Measurements from ENCODE around the gene CWC27.

CWC27 gene

DNA sequence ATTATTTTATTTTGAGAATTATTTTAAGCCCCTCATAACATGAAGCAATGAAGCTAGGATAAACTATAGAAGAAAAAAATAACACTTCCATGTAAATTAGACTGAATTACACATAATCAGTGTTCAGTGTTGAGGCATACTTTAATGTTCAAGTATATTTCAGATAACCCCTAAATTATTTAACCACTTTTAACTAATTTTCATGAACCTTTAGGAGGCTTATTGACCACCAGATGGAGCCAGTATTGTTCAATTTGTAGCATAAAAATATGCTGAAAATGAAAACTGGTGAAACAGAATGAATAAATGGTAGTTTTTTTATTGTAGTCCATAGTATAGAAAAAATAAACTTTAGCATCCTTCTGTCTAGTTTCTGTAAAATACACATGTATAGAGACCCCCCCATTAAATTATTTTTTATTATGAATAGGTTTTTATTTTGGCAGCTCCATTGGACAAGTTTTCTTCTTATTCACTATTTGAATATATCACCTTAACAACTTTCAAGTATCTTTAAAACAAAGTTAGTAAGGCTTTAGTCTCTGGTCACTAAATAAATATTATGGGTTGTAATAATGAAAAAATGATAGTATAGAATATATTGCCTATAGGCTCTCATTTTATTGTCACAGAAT, 190.1 kb downstream of the CWC27 start:
- no peaks in the 10 kb centered on the region for H3K27me3 ChIP-seq (ENCODE audit: control insufficient read depth in 2 of 2, insufficient read depth in 2 of 2, low read length in 2 of 2)
- no peak overlapping the region for H3K9ac ChIP-seq (ENCODE audit: low read depth in 1 of 2, low read length in 2 of 2)
- H3K4me1 ChIP-seq (ENCODE audit: control insufficient read depth in 2 of 2, insufficient read depth in 2 of 2, low read length in 2 of 2) = no peaks in the 10 kb centered on the region
- no peaks in the 10 kb centered on the region for H3K9me3 ChIP-seq (ENCODE audit: control insufficient read depth in 2 of 2, low read length in 2 of 2)
- H3K36me3 ChIP-seq (ENCODE audit: control insufficient read depth in 2 of 2, insufficient read depth in 2 of 2, low read length in 2 of 2) = no peaks in the 10 kb centered on the region
- H3K4me3 ChIP-seq (ENCODE audit: low read length in 2 of 2) = no peak overlapping the region
- no peak overlapping the region for H3K27ac ChIP-seq (ENCODE audit: low read depth in 2 of 2, low read length in 2 of 2)

DNA sequence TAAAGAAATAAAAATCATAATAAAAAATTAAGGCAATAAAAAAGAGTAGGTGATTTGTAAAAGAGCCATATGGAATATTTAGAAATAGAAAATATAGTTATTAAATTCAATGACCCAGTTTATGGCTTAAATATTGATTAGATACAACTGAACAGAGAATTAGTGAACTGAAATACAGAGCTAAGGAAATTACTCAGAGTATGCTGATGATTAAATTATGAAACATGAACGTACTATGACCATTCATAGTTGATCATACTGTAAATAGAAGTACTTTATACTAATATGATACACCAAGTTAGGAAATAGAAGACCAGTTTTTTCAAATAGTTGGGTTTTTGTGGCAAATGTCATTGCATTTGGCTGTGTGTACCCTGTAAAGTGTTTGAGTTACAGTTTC, 194.5 kb downstream of the CWC27 start:
- no peaks in the 10 kb centered on the region for H3K27me3 ChIP-seq (ENCODE audit: control insufficient read depth in 2 of 2, insufficient read depth in 2 of 2, low read length in 2 of 2)
- H3K27ac ChIP-seq (ENCODE audit: low read depth in 2 of 2, low read length in 2 of 2) = no peak overlapping the region
- no peak overlapping the region for H3K4me3 ChIP-seq (ENCODE audit: low read length in 2 of 2)
- no peaks in the 10 kb centered on the region for H3K4me1 ChIP-seq (ENCODE audit: control insufficient read depth in 2 of 2, insufficient read depth in 2 of 2, low read length in 2 of 2)
- H3K36me3 ChIP-seq (ENCODE audit: control insufficient read depth in 2 of 2, insufficient read depth in 2 of 2, low read length in 2 of 2) = no peaks in the 10 kb centered on the region
- no peak overlapping the region for H3K9ac ChIP-seq (ENCODE audit: low read depth in 1 of 2, low read length in 2 of 2)
- H3K9me3 ChIP-seq (ENCODE audit: control insufficient read depth in 2 of 2, low read length in 2 of 2) = no peaks in the 10 kb centered on the region

GRCh38 chr5:64968591-64969110, 199.9 kb downstream of the CWC27 start:
- peaks cover 0 to 3% of the 10 kb centered on the region in 2 donors for H3K4me1 ChIP-seq (ENCODE audit: control insufficient read depth in 2 of 2, insufficient read depth in 2 of 2, low read length in 2 of 2)
- H3K36me3 ChIP-seq (ENCODE audit: control insufficient read depth in 2 of 2, insufficient read depth in 2 of 2, low read length in 2 of 2) = no peaks in the 10 kb centered on the region
- H3K27ac ChIP-seq (ENCODE audit: low read depth in 2 of 2, low read length in 2 of 2) = no peak overlapping the region
- H3K27me3 ChIP-seq (ENCODE audit: control insufficient read depth in 2 of 2, insufficient read depth in 2 of 2, low read length in 2 of 2) = no peaks in the 10 kb centered on the region
- H3K9me3 ChIP-seq (ENCODE audit: control insufficient read depth in 2 of 2, low read length in 2 of 2) = no peaks in the 10 kb centered on the region
- no peak overlapping the region for H3K4me3 ChIP-seq (ENCODE audit: low read length in 2 of 2)
- H3K9ac ChIP-seq (ENCODE audit: low read depth in 1 of 2, low read length in 2 of 2) = no peak overlapping the region

DNA sequence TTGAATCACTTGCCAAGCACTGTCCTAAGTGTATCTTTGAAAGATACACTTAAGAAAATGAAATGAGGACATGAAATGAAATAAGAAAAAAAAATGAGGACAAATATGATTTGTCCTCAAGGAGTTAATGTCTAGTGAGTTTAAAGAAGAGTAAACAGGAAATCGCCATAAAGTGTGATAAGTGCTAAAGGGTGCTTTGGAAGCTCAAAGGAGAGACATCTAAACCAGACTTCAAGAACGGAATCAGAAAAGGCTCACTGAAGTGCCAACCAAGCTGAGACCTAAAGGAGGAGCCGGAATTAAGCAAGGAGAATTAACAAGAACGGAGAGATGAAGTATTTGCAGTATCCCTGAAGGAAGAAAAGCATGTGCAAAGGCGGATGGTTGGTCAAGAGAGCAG, 200.8 kb downstream of the CWC27 start:
- Histone ChIP-seq H3K27ac (ENCODE audit: low read depth in 2 of 2, low read length in 2 of 2) (no peak overlapping the region), H3K9me3 (ENCODE audit: control insufficient read depth in 2 of 2, low read length in 2 of 2) (no peaks in the 10 kb centered on the region), H3K4me1 (ENCODE audit: control insufficient read depth in 2 of 2, insufficient read depth in 2 of 2, low read length in 2 of 2) (peaks cover 0 to 3% of the 10 kb centered on the region in 2 donors), H3K27me3 (ENCODE audit: control insufficient read depth in 2 of 2, insufficient read depth in 2 of 2, low read length in 2 of 2) (no peaks in the 10 kb centered on the region), H3K36me3 (ENCODE audit: control insufficient read depth in 2 of 2, insufficient read depth in 2 of 2, low read length in 2 of 2) (no peaks in the 10 kb centered on the region), H3K9ac (ENCODE audit: low read depth in 1 of 2, low read length in 2 of 2) (no peak overlapping the region), H3K4me3 (ENCODE audit: low read length in 2 of 2) (peak overlapping the region in 1 of 2 donors; percentile 0)

- no peaks in the 10 kb centered on the region for H3K9me3 ChIP-seq (ENCODE audit: control insufficient read depth in 2 of 2, low read length in 2 of 2)
- peaks cover 0 to 3% of the 10 kb centered on the region in 2 donors for H3K4me1 ChIP-seq (ENCODE audit: control insufficient read depth in 2 of 2, insufficient read depth in 2 of 2, low read length in 2 of 2)
- no peak overlapping the region for H3K9ac ChIP-seq (ENCODE audit: low read depth in 1 of 2, low read length in 2 of 2)
- no peaks in the 10 kb centered on the region for H3K36me3 ChIP-seq (ENCODE audit: control insufficient read depth in 2 of 2, insufficient read depth in 2 of 2, low read length in 2 of 2)
- no peaks in the 10 kb centered on the region for H3K27me3 ChIP-seq (ENCODE audit: control insufficient read depth in 2 of 2, insufficient read depth in 2 of 2, low read length in 2 of 2)
- no peak overlapping the region for H3K4me3 ChIP-seq (ENCODE audit: low read length in 2 of 2)
- H3K27ac ChIP-seq (ENCODE audit: low read depth in 2 of 2, low read length in 2 of 2) = no peak overlapping the region
Measured at GRCh38 chr5:64971513-64971912, 202.8 kb downstream of the CWC27 start.

- Histone ChIP-seq H3K4me3 (ENCODE audit: low read length in 2 of 2) (no peak overlapping the region), H3K4me1 (ENCODE audit: control insufficient read depth in 2 of 2, insufficient read depth in 2 of 2, low read length in 2 of 2) (peaks cover 0 to 3% of the 10 kb centered on the region in 2 donors), H3K27me3 (ENCODE audit: control insufficient read depth in 2 of 2, insufficient read depth in 2 of 2, low read length in 2 of 2) (no peaks in the 10 kb centered on the region), H3K9me3 (ENCODE audit: control insufficient read depth in 2 of 2, low read length in 2 of 2) (no peaks in the 10 kb centered on the region), H3K36me3 (ENCODE audit: control insufficient read depth in 2 of 2, insufficient read depth in 2 of 2, low read length in 2 of 2) (no peaks in the 10 kb centered on the region), H3K9ac (ENCODE audit: low read depth in 1 of 2, low read length in 2 of 2) (no peak overlapping the region), H3K27ac (ENCODE audit: low read depth in 2 of 2, low read length in 2 of 2) (no peak overlapping the region)
Measured at GRCh38 chr5:64971990-64972389, 203.3 kb downstream of the CWC27 start.

DNA sequence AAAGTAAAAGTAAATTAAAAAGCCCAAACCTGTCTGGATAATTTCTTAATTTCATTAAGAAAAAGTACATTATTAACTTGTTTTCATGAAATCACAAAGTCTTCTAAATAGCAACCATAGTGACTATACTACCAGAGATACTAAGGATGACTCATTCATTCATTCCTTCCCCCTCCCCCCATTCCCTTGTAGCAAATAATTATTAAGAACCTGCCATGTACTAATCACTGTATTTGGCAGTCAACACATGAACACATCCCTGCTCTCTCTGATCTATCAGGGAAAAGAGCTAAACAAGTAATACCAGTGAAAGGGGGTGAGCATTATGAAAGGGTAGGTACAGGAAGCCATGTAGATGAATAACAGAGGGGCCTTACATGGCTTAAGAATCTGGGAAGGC, 203.9 kb downstream of the CWC27 start:
- H3K9ac ChIP-seq (ENCODE audit: low read depth in 1 of 2, low read length in 2 of 2) = no peak overlapping the region
- peaks cover 0 to 3% of the 10 kb centered on the region in 2 donors for H3K4me1 ChIP-seq (ENCODE audit: control insufficient read depth in 2 of 2, insufficient read depth in 2 of 2, low read length in 2 of 2)

GRCh38 chr5:64973215-64973614, 204.5 kb downstream of the CWC27 start:
- peaks cover 0 to 3% of the 10 kb centered on the region in 2 donors for H3K4me1 ChIP-seq (ENCODE audit: control insufficient read depth in 2 of 2, insufficient read depth in 2 of 2, low read length in 2 of 2)
- H3K4me3 ChIP-seq (ENCODE audit: low read length in 2 of 2) = no peak overlapping the region
- no peak overlapping the region for H3K9ac ChIP-seq (ENCODE audit: low read depth in 1 of 2, low read length in 2 of 2)
- H3K36me3 ChIP-seq (ENCODE audit: control insufficient read depth in 2 of 2, insufficient read depth in 2 of 2, low read length in 2 of 2) = peaks cover 2 to 3% of the 10 kb centered on the region in 2 donors
- H3K27ac ChIP-seq (ENCODE audit: low read depth in 2 of 2, low read length in 2 of 2) = no peak overlapping the region
- no peaks in the 10 kb centered on the region for H3K9me3 ChIP-seq (ENCODE audit: control insufficient read depth in 2 of 2, low read length in 2 of 2)
- no peaks in the 10 kb centered on the region for H3K27me3 ChIP-seq (ENCODE audit: control insufficient read depth in 2 of 2, insufficient read depth in 2 of 2, low read length in 2 of 2)

More for the DNA sequence above, 203.9 kb downstream of the CWC27 start:
- H3K36me3 ChIP-seq (ENCODE audit: control insufficient read depth in 2 of 2, insufficient read depth in 2 of 2, low read length in 2 of 2) = no peaks in the 10 kb centered on the region
- no peak overlapping the region for H3K27ac ChIP-seq (ENCODE audit: low read depth in 2 of 2, low read length in 2 of 2)
- no peaks in the 10 kb centered on the region for H3K9me3 ChIP-seq (ENCODE audit: control insufficient read depth in 2 of 2, low read length in 2 of 2)
- H3K4me3 ChIP-seq (ENCODE audit: low read length in 2 of 2) = no peak overlapping the region
- H3K27me3 ChIP-seq (ENCODE audit: control insufficient read depth in 2 of 2, insufficient read depth in 2 of 2, low read length in 2 of 2) = no peaks in the 10 kb centered on the region

- Histone ChIP-seq H3K9ac (ENCODE audit: low read depth in 1 of 2, low read length in 2 of 2) (no peak overlapping the region), H3K4me1 (ENCODE audit: control insufficient read depth in 2 of 2, insufficient read depth in 2 of 2, low read length in 2 of 2) (no peaks in the 10 kb centered on the region), H3K27ac (ENCODE audit: low read depth in 2 of 2, low read length in 2 of 2) (no peak overlapping the region), H3K36me3 (ENCODE audit: control insufficient read depth in 2 of 2, insufficient read depth in 2 of 2, low read length in 2 of 2) (peaks cover 2 to 3% of the 10 kb centered on the region in 2 donors), H3K4me3 (ENCODE audit: low read length in 2 of 2) (no peak overlapping the region), H3K27me3 (ENCODE audit: control insufficient read depth in 2 of 2, insufficient read depth in 2 of 2, low read length in 2 of 2) (no peaks in the 10 kb centered on the region), H3K9me3 (ENCODE audit: control insufficient read depth in 2 of 2, low read length in 2 of 2) (no peaks in the 10 kb centered on the region)
Measured at GRCh38 chr5:64977779-64978178, 209.0 kb downstream of the CWC27 start.

DNA sequence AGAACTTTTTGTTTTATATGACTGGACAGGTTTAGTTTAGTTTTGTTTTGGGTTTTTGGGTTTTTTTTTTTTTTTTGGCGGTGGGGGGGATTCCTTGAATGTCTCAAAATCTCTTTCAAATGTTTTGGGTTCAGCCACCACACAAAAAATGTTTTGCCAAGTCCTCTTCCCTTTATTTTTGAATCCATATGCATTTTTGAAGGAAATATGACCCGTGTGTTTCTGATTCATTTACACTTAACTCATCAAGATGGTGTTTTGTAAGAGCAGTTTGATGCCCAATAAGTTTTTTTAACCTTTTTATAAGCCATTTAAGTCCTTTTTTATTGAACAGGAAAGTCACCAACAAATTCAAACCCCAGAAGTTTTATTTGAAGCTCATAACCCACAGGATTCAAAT, 209.8 kb downstream of the CWC27 start:
- H3K4me3 ChIP-seq (ENCODE audit: low read length in 2 of 2) = no peak overlapping the region
- peaks cover 2 to 3% of the 10 kb centered on the region in 2 donors for H3K36me3 ChIP-seq (ENCODE audit: control insufficient read depth in 2 of 2, insufficient read depth in 2 of 2, low read length in 2 of 2)
- H3K27ac ChIP-seq (ENCODE audit: low read depth in 2 of 2, low read length in 2 of 2) = no peak overlapping the region
- H3K9me3 ChIP-seq (ENCODE audit: control insufficient read depth in 2 of 2, low read length in 2 of 2) = no peaks in the 10 kb centered on the region
- no peaks in the 10 kb centered on the region for H3K27me3 ChIP-seq (ENCODE audit: control insufficient read depth in 2 of 2, insufficient read depth in 2 of 2, low read length in 2 of 2)
- H3K9ac ChIP-seq (ENCODE audit: low read depth in 1 of 2, low read length in 2 of 2) = no peak overlapping the region
- no peaks in the 10 kb centered on the region for H3K4me1 ChIP-seq (ENCODE audit: control insufficient read depth in 2 of 2, insufficient read depth in 2 of 2, low read length in 2 of 2)
